Measurements from ENCODE around the gene CCN6.
"Not testable (repeated sequence)": the region's sequence is repeated elsewhere in the genome, so short reads cannot be mapped to it uniquely, and the experiment has no call there.

CCN6 gene

DNA sequence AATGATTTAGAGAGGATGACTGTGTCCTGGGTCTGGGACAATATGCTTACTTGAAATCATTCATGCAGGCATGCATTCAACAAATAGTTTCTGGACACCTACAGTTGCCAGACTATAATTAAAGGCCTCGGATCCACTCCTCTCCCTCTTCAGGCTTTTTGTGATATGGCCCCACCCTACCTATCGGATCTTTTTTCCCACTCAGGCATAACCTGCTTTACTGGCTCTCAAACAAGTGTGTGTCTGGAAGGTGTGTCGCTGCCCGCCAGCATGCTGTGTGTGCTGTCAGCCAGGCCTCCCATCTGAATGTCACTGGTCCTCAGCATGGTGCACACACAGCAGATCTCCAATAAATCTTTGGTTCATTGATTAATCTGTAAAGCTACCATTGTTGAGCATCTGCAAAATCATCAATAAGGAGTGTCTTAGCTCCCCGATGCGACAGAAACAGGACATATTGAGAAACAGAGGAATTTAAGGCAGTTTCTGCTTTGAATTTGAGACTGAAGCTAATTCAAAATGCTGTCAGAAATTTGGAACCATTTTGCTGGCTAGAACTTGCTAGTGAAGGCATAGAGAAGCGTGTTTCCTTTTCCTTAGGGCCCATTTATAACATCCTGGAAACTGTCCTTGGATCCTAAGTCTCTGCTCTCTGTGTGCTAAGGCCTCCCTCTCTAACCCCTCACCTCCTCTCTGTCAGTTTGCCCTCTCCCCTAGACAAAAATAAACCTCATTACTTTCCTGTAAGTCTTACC lies 23.5 kb upstream of the CCN6 start:
- DNase-seq (ENCODE audit: low read depth) = no peak

- DNase-seq (ENCODE audit: low read depth) = no peak
Observed at GRCh38 chr6:112030961-112031660, 22.8 kb upstream of the CCN6 start.

GRCh38 chr6:112031960-112032359 lies 21.9 kb upstream of the CCN6 start:
- DNase-seq (ENCODE audit: low read depth) = no peak

DNA sequence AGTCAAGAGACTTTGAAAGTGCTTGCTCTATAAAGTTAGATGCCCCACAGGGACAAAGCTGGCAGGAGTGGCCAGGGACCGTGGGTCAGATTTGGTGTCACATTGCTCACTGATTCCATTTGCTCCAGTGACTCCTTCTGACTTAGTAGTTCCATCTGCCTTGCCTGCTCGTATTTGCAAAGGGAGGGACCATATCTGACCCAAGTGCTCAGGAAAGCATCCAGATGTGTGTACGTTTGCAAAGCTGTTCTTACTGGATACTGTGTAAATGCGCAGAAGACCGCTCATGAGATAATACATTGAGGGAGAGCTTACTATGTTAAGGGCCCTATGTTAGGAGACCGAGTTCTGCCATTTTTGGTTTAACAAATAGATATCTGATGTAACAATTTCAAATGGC lies 21.2 kb upstream of the CCN6 start:
- no peak for DNase-seq (ENCODE audit: low read depth)

DNA sequence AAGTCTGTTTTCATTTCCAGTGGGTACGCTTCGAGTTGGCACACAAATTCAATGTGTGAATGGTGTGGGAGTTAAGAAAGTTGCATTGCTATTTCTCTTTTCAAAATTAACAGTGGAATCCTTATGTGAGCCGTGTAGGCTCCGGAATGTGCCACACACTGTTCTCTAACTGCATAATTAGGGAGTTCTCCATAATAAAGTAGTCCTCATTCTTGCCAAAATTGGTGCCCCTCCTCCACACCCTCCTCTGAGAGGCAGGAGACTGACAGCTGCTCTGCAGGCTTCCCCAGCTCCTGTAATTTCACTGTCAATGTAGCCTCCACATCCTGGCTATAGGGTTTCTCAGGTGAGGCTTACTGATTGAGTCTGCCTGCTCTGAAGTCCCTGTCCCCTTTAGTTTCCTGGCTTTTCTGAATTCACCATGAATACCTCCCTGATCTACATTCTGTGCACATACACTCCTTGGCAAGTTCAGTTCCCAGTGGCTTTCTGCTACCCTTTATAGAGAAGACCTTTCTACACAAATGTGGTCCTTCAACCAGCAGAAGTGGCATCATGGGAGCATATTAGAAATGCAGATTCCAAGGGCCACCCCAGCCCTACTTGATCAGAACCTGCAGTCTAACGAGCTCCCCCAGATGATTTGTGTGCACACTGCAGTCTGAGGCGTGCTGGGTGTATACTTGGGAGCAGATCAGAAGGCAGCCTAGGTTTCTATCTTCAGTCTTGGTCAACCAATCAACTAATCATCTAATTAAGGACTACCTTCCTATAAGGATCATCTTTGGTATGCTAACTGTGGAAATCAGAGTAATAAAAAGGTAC lies 19.9 kb upstream of the CCN6 start:
- no peak for DNase-seq (ENCODE audit: low read depth)

DNA sequence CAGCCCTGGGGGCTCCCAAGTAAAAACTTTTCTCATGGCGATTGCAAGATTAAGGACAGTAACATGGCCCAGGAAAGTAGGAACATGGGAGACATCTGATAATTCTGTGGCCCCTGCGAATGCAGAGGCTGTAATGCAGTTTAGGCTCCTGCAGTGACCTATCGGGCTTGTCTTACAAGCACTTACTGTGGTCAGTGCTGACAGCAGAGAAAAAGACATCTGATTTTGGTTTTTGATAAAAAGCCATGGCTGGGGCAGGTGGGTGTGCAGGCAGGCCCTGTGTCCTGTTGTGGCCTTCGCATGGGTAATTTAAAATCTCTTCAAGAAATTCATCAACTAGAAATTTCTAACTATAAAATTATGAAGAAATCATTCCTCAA lies 19.3 kb upstream of the CCN6 start:
- DNase-seq (ENCODE audit: low read depth) = no peak

GRCh38 chr6:112036088-112036637 lies 17.7 kb upstream of the CCN6 start:
- DNase-seq (ENCODE audit: low read depth) = no peak

- DNase-seq (ENCODE audit: low read depth) = peak; percentile 98
Observed at GRCh38 chr6:112037783-112038216, 16.1 kb upstream of the CCN6 start.

GRCh38 chr6:112038268-112038667 lies 15.6 kb upstream of the CCN6 start:
- peak; percentile 15 for DNase-seq (ENCODE audit: low read depth)

DNA sequence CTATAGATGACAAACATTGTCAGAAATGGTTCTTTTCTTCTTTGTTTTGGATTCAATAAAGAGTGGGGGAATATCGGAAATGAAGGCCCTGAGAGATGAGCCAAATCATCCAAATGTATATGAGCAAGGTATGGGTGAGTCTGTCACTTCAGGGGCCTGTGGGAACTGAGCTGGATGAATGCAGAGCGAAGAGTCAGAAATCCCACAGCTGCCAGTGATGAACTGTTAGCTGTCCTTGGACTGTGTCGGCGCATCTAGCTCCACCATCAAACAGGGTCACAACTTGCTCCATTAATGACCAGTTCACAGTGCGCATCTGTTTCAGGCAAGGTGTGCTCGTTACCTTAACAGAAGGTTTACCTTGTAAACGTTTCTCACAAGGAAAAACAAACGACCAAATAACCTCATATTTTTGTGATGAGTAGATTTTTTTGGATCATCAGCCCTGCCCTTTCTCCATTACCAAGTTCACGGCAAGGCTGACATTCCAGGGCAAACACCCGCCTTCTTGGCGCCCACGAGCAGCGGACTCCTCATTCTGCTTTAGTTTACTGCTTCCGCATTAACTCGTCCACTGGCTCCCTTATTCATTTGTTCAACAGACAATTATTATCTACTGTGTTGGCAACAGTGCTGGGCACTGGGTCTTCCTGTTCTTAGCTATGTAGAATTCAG lies 15.0 kb upstream of the CCN6 start:
- DNase-seq (ENCODE audit: low read depth) = peak; percentile 32

DNA sequence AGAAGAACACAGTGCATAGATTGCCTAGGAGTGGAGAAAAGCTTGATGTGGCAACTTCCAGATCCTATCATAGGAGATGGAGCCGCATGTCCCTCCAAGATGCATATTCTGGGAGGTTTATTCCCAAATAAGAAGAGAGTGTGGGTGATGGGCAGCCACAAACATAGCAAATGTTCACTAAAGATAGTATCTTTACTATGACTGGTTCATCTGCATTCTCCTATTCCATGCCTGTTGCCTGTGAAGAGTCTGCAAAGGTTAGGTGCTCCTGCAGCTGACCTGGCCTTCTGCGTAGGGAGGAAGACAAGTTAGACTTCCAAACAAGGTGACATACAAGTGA lies 14.5 kb upstream of the CCN6 start:
- no peak for DNase-seq (ENCODE audit: low read depth)

DNA sequence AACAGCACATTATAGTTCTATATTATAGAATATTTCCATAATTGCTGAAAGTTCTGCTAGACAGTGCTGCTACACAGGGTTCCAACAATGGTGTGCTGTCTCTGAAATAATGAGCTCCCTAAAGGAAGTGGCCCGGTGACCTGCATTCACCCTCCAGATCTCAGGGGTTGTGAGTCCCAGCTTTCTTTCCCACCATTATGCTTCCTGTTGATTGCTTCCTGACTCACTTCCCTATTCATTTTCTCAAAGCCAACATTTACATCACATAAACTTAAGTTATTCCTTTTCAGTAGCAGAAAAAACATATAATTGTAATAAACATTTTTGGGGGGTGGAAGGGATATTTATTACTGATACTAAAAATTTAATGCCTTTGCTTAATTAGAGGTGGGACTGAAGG lies 12.9 kb upstream of the CCN6 start:
- DNase-seq (ENCODE audit: low read depth) = peak; percentile 58

DNA sequence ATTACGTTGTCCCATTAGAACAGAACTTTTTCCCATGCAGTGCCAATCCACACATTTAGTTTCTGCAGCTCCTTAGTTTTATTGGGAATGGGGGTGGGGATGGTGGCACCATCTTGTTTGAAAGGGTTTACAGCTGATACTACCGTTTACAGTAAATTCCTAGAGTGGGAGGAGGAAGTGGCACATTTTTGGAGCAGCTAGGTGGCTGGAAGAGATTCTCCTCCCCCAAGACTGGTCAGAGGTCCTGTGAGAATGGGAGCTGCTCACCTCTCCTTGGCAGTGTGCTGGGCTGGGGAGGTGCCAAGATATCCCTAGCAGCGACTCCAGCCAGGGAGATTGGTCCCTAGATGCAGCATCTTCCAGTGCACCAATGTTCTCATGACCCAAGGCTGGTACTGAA lies 12.4 kb upstream of the CCN6 start:
- DNase-seq (ENCODE audit: low read depth) = peak; percentile 17

DNA sequence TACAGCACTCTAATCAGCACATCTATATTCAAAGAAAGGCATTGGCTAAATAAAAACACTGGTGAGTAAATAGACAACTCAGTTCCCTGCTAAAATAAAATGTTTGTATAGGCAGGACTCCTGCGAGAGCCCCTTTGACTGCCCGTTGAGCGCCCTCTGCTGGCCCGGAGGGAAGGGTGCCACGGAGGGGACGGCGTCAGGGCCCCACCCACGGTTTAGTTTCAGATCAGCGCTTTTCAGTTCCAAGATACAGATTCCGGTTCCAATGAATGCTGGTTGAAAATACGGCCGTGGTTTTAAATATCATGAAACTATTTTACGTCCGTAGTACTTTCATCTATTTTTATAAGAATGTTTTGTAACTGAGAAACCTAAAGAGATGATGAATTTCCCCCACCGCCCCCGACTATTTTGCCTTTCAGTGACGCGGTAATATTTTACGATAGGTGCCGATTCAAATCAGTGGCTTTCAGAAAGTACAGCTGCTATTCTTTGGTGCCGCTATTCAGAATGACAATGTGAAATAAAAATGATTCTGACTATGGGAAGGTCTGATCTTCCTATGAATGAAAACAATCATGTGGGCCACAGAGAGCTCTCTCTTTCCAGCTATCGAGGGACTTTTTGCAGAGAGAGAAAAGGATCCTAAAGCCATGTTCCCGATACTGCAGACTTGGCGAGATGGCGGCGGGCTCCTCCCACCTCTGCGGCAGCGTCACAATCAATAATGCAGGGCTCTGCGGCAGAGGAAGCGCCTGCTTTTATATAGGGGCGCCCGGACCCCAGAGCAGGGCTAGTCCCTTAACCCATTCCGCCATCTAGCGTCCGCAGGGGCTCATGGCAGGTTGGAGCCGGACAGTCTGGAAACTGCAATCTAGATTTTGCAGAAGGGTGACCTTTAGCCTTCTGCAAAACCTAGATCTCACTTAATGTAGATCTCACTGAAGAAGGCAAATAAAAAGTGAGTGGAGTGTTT lies 10.6 kb upstream of the CCN6 start:
- peak; percentile 93 for DNase-seq (ENCODE audit: low read depth)

- peak; percentile 12 for DNase-seq (ENCODE audit: low read depth)
Observed at GRCh38 chr6:112044196-112044595, 9.7 kb upstream of the CCN6 start.

- peak; percentile 99 for DNase-seq (ENCODE audit: low read depth)
Observed at GRCh38 chr6:112044856-112045255, 9.0 kb upstream of the CCN6 start.

DNA sequence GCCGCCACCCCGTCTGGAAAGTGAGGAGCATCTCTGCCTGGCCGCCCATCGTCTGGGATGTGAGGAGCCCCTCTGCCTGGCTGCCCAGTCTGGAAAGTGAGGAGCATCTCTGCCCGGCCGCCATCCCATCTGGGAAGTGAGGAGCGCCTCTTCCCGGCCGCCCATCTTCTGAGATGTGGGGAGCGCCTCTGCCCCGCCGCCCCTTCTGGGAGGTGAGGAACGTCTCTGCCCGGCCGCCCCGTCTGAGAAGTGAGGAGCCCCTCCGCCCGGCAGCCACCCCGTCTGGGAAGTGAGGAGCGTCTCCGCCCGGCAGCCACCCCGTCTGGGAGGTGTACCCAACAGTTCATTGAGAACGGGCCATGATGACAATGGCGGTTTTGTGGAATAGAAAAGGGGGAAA lies 6.4 kb upstream of the CCN6 start:
- not testable (repeated sequence) for DNase-seq (ENCODE audit: low read depth)

DNA sequence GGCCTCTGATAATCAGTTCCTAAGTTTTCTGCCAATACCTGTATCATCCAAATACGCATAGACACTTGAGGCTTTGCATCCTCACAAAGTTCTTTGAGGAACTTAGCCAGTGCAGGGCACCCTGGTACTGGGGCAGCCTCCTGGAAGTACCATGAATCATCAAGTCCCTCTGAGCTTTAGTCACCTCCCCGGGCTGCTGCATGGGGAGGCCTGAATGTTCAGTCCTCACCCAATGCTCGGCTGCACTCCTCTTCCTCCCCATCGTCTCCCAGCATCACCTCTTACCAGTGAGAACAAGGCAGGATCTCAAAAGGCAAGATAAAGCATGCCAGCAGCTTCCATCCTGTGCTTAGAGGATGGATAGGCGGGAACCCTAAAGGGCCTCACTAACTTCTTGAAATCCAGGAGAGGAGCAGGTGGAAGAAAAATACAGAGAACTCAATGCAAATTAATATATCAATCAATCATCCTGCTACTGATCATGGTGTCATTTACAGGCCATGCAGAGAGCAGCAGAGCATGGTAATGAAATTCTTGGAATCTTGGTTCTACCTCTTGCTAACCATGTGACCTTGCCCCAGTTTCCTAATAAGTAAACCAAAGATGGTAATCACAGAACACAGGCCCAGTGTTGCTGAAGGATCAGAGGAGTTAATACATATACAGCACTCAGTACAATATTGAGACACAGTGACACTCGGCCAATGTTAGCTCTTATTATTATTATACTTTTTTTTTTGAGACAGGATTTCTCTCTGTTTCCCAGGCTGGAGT lies 4.7 kb upstream of the CCN6 start:
- DNase-seq (ENCODE audit: low read depth) = peak; percentile 61

GRCh38 chr6:112049996-112050395 lies 3.9 kb upstream of the CCN6 start:
- DNase-seq (ENCODE audit: low read depth) = no peak

- DNase-seq (ENCODE audit: low read depth) = no peak
Observed at GRCh38 chr6:112050429-112050828, 3.5 kb upstream of the CCN6 start.

Measured in EH (cell line).